NCI-H345 treated with DMSO at 0.1 percent for 48 hours (cell line): Measurements from ENCODE around the gene ATP2A3.
"Not testable (repeated sequence)": the region's sequence is repeated elsewhere in the genome, so short reads cannot be mapped to it uniquely, and the experiment has no call there.

Source experiments
- DNase-seq: peaks from one replicate; lab custom pipeline; 2025; ENCODE audit not compliant: unreplicated experiment; lab: John Stamatoyannopoulos, UW

ATP2A3 gene

GRCh38 chr17:3956983-3957382 is 7.3 kb downstream of the ATP2A3 start:
- peak; percentile 65 for DNase-seq

- DNase-seq: no peak
Observed at GRCh38 chr17:3956327-3956957, 7.8 kb downstream of the ATP2A3 start.

- no peak for DNase-seq
Observed at GRCh38 chr17:3955673-3955988, 8.6 kb downstream of the ATP2A3 start.

GRCh38 chr17:3954976-3955672 is 9.1 kb downstream of the ATP2A3 start:
- no peak for DNase-seq

GRCh38 chr17:3954086-3954485 is 10.2 kb downstream of the ATP2A3 start:
- DNase-seq: no peak

GRCh38 chr17:3953542-3953941 is 10.7 kb downstream of the ATP2A3 start:
- DNase-seq: no peak

- DNase-seq: no peak
Observed at GRCh38 chr17:3952186-3952585, 12.1 kb downstream of the ATP2A3 start.

GRCh38 chr17:3951420-3951819 is 12.8 kb downstream of the ATP2A3 start:
- DNase-seq: no peak

GRCh38 chr17:3951003-3951402 is 13.2 kb downstream of the ATP2A3 start:
- no peak for DNase-seq

GRCh38 chr17:3950584-3950983 is 13.7 kb downstream of the ATP2A3 start:
- DNase-seq: no peak

GRCh38 chr17:3949418-3949817 is 14.8 kb downstream of the ATP2A3 start:
- no peak for DNase-seq

GRCh38 chr17:3948551-3948950 is 15.7 kb downstream of the ATP2A3 start:
- DNase-seq: not testable (repeated sequence)

GRCh38 chr17:3947318-3947810 is 16.9 kb downstream of the ATP2A3 start:
- DNase-seq: no peak

- DNase-seq: no peak
Observed at GRCh38 chr17:3946711-3947235, 17.5 kb downstream of the ATP2A3 start.

- no peak for DNase-seq
Observed at GRCh38 chr17:3944485-3945388, 19.5 kb downstream of the ATP2A3 start.

GRCh38 chr17:3943240-3943891 is 20.9 kb downstream of the ATP2A3 start:
- no peak for DNase-seq

- no peak for DNase-seq
Observed at GRCh38 chr17:3940965-3941698, 23.1 kb downstream of the ATP2A3 start.

GRCh38 chr17:3937359-3937758 is 26.9 kb downstream of the ATP2A3 start:
- no peak for DNase-seq

GRCh38 chr17:3935825-3936355 is 28.3 kb downstream of the ATP2A3 start:
- no peak for DNase-seq

- DNase-seq: no peak
Observed at GRCh38 chr17:3935140-3935542, 29.1 kb downstream of the ATP2A3 start.
